WI38 (cell line): ENCODE results near the gene AFTPH.

Experiments used
- H3K4me3 ChIP-seq: 2 replicates; pipeline ENCODE4 v1.5.1; 2011; ENCODE audit warnings: low read depth, mild to moderate bottlenecking, control low read depth, low read length
- CTCF ChIP-seq: IDR thresholded peaks from 2 replicates; pipeline ENCODE4 v1.5.1; 2012; ENCODE audit warnings: low read depth, mild to moderate bottlenecking, control low read depth, low read length

AFTPH gene

DNA sequence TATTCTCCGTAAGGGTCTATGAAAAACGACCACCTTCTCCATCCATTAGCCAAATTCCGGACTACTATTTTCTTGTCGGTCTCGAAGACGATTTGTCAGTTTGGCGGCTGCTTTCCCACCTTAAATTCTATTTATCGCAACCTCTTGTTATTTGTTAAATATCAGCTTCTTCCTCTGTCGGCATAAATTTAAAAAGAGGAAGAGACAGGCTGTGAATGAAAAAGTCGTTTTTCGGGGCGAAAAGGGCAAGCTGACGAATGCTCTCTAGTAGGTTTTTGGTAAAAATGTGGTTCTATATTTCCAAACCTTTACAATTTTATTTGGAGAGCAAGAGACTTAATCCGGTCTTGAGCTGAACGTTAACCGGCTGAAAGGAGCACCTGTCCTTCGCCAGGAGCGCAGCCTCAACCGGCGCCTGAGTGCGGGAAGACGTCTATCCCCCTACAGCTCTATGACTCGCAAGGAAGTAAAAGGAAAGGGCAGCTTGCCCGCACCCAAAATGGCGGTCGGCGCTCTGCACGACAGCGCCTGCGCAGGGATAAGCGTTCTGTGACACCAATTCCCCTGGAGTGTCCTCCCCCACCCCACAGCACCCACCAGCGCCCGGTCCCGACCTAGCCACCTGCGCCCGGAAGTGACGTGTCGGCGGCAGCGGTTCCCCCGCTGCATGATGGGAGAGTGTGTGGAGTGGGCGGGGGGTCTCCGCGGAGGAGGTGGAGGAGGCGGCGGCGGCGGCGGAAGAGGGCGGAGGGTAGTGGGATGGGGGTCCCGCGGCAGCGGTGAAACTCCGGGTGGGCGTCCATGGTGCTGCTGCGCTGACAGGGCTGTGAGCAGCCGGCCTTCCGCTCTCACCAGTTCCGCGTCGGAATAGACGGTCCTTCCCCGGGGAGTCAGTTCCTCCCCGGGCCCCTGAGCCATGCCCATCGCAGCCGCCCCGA is at the start of gene AFTPH:
TSS of gene AFTPH (plus strand) at position 663 of the 938 bp plus-strand sequence. CDS start 27,147 bp downstream, outside the sequence.
- peak within 1 kb of the TSS; percentile 87 for H3K4me3 ChIP-seq
- no peak for TF ChIP-seq CTCF

- no peak overlapping the region for H3K4me3 ChIP-seq
- TF ChIP-seq CTCF = no peak
Measured at GRCh38 chr2:64474636-64475035, 49.5 kb upstream of the AFTPH start.

DNA sequence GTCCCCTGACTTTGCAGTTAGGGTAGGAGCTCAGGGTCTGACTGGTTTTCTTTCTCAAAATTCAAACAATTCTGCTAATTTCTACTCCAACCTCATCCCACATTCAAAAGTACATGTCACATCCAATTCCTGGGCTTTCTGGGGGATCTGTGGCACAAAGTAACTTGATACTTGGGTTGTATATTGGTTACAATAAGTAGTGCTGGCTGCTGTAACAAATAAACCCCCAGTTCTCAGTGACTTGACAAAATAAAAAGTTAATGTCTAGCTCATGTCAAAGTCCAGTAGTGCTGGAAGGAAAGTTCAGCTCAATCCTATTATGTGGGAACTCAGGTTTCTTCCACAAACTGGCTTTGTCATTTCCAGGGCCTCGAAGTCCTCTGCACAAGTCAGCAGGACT is 47.1 kb upstream of the AFTPH start:
- no peak for TF ChIP-seq CTCF
- no peak overlapping the region for H3K4me3 ChIP-seq

- no peak for TF ChIP-seq CTCF
Measured at GRCh38 chr2:64477979-64478378, 46.1 kb upstream of the AFTPH start.

GRCh38 chr2:64478502-64479230 is 45.5 kb upstream of the AFTPH start:
- H3K4me3 ChIP-seq = no peak overlapping the region
- no peak for TF ChIP-seq CTCF

More at GRCh38 chr2:64477979-64478378, 46.1 kb upstream of the AFTPH start:
- no peak overlapping the region for H3K4me3 ChIP-seq

- no peak for TF ChIP-seq CTCF
- no peak overlapping the region for H3K4me3 ChIP-seq
Measured at GRCh38 chr2:64479259-64480117, 44.6 kb upstream of the AFTPH start.
